ENCODE measurements around the gene MYL5. TPM values are rescaled to one million over a fixed set of nuclear protein-coding genes. Genes with fewer than 3 reads are reported as not detected.
A peak's percentile ranks its signal among the peaks of the same experiment; 100 is the strongest.

Gene MYL5
- total and polyA plus RNA-seq, 2 of the 13 experiments (the other 11 are each of a cell fraction or from before 2014, with no cell fraction given): 6.5 to 16.0 TPM

DNA sequence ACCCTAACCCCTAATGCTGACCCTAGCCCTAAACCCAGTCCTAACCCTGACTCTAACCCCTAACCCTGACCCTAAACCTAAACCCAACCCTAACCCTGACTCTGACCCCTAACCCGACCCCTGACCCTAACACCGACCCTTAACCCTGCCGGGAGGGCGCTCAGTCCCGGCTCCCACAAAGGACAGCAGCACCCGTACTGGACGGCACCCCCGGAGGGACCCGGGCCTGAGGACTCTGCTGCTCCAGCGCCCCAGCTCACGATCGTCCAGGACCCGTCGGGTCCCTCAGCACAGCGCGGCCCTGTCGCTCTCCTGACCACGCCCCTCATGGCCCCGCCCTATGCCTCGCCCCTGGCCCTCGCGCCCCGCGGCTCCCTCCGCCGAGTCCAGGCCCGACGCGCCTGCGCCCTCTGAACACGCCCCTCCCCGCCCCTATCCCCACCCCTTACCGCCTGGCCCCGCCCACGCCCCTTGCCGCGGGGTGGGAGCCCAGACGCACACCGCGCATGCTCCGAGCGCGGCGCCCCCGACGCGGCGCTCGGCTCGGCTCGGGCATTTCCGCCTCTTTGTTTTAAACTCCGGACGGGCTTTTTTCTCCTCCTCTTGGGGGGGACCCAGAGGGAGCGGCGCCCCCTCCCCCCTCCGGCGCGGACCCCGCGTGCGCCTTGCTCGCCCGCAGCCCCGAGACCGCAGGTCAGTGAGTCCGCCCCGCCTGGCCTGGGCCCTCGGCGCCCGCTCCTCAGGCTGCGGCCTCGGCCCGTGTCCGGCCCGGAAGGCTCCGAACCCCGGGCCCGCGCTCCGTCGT, 31.1 kb downstream of the MYL5 start, which contains the start of gene PCGF3 (continued):
- TF ChIP-seq ZBTB40 (IDR thresholded peaks at IDR 0.05) (no peak), ZBTB40 (CRISPR knock-in tag; IDR thresholded peaks at IDR 0.05) (no peak), ZNF484 (CRISPR knock-in tag; IDR thresholded peaks at IDR 0.05; ENCODE audit: borderline replicate concordance, low read depth) (no peak), ZGPAT (CRISPR knock-in tag; IDR thresholded peaks at IDR 0.05) (peak; percentile 40; the same call in 1 of the 2 replicates), KLF9 (CRISPR knock-in tag; IDR thresholded peaks at IDR 0.05; ENCODE audit: low read depth) (no peak), AGO2 (optimal IDR thresholded peaks at IDR 0.05; ENCODE audit: low read depth, low read length) (no peak), NONO (IDR thresholded peaks at IDR 0.05) (no peak), NONO (CRISPR knock-in tag; conservative IDR thresholded peaks at IDR 0.05) (no peak), NPAS2 (CRISPR knock-in tag; IDR thresholded peaks at IDR 0.05; ENCODE audit: borderline replicate concordance) (no peak), ZNF775 (CRISPR knock-in tag; IDR thresholded peaks at IDR 0.05; ENCODE audit: borderline replicate concordance) (no peak), ZSCAN31 (CRISPR knock-in tag; IDR thresholded peaks at IDR 0.05; ENCODE audit: low read depth) (0 out of 2 replicates have a peak, but pooled peaks have one; percentile 36), NR2C2 (CRISPR knock-in tag; IDR thresholded peaks at IDR 0.05; ENCODE audit: borderline replicate concordance) (peak; percentile 73), GLMP (CRISPR knock-in tag; IDR thresholded peaks at IDR 0.05; ENCODE audit: borderline replicate concordance) (no peak)
- TF ChIP-seq, protein P1, sequence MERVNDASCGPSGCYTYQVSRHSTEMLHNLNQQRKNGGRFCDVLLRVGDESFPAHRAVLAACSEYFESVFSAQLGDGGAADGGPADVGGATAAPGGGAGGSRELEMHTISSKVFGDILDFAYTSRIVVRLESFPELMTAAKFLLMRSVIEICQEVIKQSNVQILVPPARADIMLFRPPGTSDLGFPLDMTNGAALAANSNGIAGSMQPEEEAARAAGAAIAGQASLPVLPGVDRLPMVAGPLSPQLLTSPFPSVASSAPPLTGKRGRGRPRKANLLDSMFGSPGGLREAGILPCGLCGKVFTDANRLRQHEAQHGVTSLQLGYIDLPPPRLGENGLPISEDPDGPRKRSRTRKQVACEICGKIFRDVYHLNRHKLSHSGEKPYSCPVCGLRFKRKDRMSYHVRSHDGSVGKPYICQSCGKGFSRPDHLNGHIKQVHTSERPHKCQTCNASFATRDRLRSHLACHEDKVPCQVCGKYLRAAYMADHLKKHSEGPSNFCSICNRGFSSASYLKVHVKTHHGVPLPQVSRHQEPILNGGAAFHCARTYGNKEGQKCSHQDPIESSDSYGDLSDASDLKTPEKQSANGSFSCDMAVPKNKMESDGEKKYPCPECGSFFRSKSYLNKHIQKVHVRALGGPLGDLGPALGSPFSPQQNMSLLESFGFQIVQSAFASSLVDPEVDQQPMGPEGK (CRISPR knock-in tag; IDR thresholded peaks at IDR 0.05): peak; percentile 88
